WI38 (cell line): Measurements from ENCODE around the gene PTPRC.

Experiments
- H3K4me3 ChIP-seq: 2 replicates; pipeline ENCODE4 v1.5.1; 2011; ENCODE audit warnings: low read depth, mild to moderate bottlenecking, control low read depth, low read length
- CTCF ChIP-seq: IDR thresholded peaks from 2 replicates; pipeline ENCODE4 v1.5.1; 2012; ENCODE audit warnings: low read depth, mild to moderate bottlenecking, control low read depth, low read length

Gene PTPRC

GRCh38 chr1:198761859-198762616 lies 123.2 kb downstream of the PTPRC start:
- no peak for TF ChIP-seq CTCF
- no peak overlapping the region for H3K4me3 ChIP-seq

- H3K4me3 ChIP-seq: no peak overlapping the region
- TF ChIP-seq CTCF: no peak
Measured at GRCh38 chr1:198763298-198763714, 124.5 kb downstream of the PTPRC start.

GRCh38 chr1:198764748-198765147 lies 125.9 kb downstream of the PTPRC start:
- no peak overlapping the region for H3K4me3 ChIP-seq
- TF ChIP-seq CTCF: no peak

- H3K4me3 ChIP-seq: no peak overlapping the region
- TF ChIP-seq CTCF: no peak
Measured at GRCh38 chr1:198765416-198765815, 126.6 kb downstream of the PTPRC start.

- no peak for TF ChIP-seq CTCF
- H3K4me3 ChIP-seq: no peak overlapping the region
Measured at GRCh38 chr1:198771563-198772153, 132.8 kb downstream of the PTPRC start.

- no peak overlapping the region for H3K4me3 ChIP-seq
- no peak for TF ChIP-seq CTCF
Measured at GRCh38 chr1:198772626-198773025, 133.8 kb downstream of the PTPRC start.

GRCh38 chr1:198773030-198773429 lies 134.2 kb downstream of the PTPRC start:
- no peak for TF ChIP-seq CTCF
- H3K4me3 ChIP-seq: no peak overlapping the region
